Measurements from ENCODE around the gene TMTC2.

DNA sequence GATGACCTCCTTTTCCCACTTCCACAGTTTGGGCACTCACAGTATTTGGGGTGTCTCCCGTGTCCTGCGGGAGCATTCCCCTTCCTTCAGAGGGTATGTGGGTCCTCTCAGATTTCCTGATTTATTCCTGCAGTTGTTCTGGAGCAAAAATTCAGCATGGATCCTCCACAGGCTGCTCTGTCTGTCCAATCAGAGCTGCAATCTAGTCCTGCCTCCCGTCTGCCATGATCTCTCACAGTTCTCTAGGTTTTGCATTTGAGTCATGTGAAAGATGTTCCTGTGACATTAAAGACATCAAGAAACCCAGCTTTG is 435.9 kb downstream of the TMTC2 start:
- TF ChIP-seq CTCF (IDR thresholded peaks at IDR 0.05; ENCODE audit: poor library complexity, severe bottlenecking) = no peak
- TF ChIP-seq TAF1 (IDR thresholded peaks at IDR 0.05; ENCODE audit: low read depth) = no peak
- TF ChIP-seq EZH2 (IDR thresholded peaks at IDR 0.05; ENCODE audit: borderline replicate concordance, insufficient read depth, low read length, poor library complexity, severe bottlenecking) = no peak
- no peak for TF ChIP-seq SMC3 (conservative IDR thresholded peaks at IDR 0.05; ENCODE audit: poor library complexity)
- TF ChIP-seq EP300 (conservative IDR thresholded peaks at IDR 0.05; ENCODE audit: poor library complexity, severe bottlenecking) = no peak
